ENCODE data around the gene LARP4. TPM values are rescaled to one million over a fixed set of nuclear protein-coding genes. Genes with fewer than 3 reads are reported as not detected.
A peak's percentile ranks its signal among the peaks of the same experiment; 100 is the strongest.
"Not testable (repeated sequence)": the region's sequence is repeated elsewhere in the genome, so short reads cannot be mapped to it uniquely, and the experiment has no call there.

The LARP4 gene
- total RNA-seq, 1 donor from 2014 or later: 48.2 TPM

DNA sequence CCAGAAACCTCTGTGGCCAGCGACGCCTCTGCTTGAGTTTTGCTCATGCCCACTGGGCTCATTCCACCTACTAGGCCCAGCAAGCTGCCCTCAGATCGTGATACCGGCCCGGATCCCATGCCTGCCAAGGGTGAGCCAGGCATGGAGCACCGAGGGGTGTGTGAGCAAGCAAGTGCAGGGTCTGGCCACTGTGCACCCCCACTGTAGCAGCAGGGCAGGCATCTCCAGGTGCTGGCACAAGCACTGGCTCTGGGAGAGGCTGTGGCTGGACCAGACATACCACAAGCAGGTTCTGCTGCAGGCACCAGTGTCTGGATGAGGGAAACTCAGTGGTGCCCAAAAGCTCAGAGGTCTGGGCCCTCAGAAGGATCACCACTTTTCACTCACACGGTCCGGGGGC, 24.9 kb upstream of the LARP4 start:
- Mint-ChIP-seq H3K27me3 (ENCODE audit: unreplicated experiment) (no peaks in the 10 kb centered on the region), H3K4me1 (ENCODE audit: unreplicated experiment) (no peaks in the 10 kb centered on the region), H3K9me3 (ENCODE audit: unreplicated experiment) (no peaks in the 10 kb centered on the region), H3K36me3 (ENCODE audit: unreplicated experiment) (no peaks in the 10 kb centered on the region), H3K27ac (ENCODE audit: unreplicated experiment) (no peak overlapping the region), H3K4me3 (ENCODE audit: unreplicated experiment) (no peak overlapping the region)
- TF ChIP-seq, protein P1, sequence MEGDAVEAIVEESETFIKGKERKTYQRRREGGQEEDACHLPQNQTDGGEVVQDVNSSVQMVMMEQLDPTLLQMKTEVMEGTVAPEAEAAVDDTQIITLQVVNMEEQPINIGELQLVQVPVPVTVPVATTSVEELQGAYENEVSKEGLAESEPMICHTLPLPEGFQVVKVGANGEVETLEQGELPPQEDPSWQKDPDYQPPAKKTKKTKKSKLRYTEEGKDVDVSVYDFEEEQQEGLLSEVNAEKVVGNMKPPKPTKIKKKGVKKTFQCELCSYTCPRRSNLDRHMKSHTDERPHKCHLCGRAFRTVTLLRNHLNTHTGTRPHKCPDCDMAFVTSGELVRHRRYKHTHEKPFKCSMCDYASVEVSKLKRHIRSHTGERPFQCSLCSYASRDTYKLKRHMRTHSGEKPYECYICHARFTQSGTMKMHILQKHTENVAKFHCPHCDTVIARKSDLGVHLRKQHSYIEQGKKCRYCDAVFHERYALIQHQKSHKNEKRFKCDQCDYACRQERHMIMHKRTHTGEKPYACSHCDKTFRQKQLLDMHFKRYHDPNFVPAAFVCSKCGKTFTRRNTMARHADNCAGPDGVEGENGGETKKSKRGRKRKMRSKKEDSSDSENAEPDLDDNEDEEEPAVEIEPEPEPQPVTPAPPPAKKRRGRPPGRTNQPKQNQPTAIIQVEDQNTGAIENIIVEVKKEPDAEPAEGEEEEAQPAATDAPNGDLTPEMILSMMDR (IDR thresholded peaks at IDR 0.05): no peak
- DNase-seq (ENCODE audit: extremely low spot score, unreplicated experiment): peak; percentile 78

DNA sequence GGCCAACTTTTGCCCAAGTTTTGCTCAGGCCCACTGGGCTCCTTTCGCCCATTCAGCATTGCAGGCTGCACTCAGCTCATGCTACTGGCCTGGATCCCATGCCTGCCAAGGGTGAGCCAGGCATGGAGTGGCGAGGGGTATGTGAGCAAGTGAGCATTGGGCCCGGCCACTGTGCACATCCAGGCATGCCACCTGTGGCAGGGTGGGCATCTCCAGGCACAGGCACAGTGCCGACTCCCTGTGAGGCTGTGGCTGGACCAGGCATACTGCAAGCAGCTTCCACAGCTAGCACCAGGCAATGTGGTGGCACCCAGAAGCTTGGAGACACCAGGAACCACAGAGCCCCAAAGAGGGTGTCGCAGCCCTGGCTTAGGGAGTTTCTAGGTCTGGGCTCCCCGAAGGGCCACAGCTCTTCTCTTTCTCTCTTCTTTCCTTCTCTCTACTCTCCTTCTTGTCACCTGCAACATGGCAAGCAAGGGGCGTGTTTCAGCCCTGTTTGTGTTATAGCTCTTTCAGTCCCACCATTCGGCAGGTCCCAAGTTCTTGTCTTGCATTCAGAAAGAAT, 19.8 kb upstream of the LARP4 start:
- peak; percentile 74 for DNase-seq (ENCODE audit: extremely low spot score, unreplicated experiment)
- Mint-ChIP-seq H3K27ac (ENCODE audit: unreplicated experiment) (no peak overlapping the region), H3K4me1 (ENCODE audit: unreplicated experiment) (no peaks in the 10 kb centered on the region), H3K9me3 (ENCODE audit: unreplicated experiment) (no peaks in the 10 kb centered on the region), H3K27me3 (ENCODE audit: unreplicated experiment) (no peaks in the 10 kb centered on the region), H3K4me3 (ENCODE audit: unreplicated experiment) (no peak overlapping the region), H3K36me3 (ENCODE audit: unreplicated experiment) (no peaks in the 10 kb centered on the region)
- TF ChIP-seq, protein P1 (IDR thresholded peaks at IDR 0.05): no peak

DNA sequence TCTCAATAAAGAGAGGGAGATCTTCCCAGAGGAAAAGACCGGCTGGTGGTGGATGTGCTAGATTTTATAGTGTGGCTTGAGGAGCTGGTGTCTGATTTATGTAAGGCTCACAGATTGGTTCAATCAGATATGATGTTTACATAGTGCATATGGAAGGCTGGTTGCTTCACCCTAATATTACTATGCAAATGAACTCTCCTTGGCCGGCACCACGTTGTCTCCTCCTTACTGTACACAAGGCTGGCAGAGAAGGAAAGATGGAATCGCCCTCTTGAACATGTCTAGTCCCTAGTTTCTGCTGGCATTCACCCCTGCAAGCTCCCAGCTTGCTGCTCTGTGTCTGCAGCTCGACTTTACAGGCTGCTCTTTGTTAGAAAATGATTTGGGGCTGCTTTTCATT, 13.2 kb upstream of the LARP4 start:
- H3K4me3 Mint-ChIP-seq (ENCODE audit: unreplicated experiment): no peak overlapping the region

DNA sequence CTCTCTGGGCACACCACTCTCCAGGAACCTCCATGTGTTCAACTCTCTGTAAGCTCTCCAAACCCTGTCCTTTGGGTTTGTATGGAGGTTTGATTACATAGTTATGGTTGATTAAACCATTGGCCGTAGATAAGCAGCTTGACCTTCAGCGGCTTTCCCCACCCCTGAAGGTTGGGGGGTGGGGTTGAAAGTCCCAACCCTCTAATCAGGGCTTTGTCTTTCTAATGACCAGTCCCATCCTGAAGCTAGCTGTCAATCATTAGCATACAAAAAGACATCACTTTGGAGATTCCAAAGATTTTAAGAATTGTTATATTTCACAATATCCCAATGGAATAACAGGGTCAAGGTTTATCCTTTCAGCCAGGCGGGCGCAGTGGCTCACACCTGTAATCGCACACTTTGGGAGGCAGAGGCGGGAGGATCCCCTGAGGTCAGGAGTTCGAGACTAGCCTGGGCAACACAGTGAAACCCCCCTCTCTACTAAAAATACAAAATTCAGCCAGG, 12.7 kb upstream of the LARP4 start:
- DNase-seq (ENCODE audit: extremely low spot score, unreplicated experiment): peak; percentile 36
- no peak overlapping the region for H3K4me3 Mint-ChIP-seq (ENCODE audit: unreplicated experiment)
- no peak overlapping the region for H3K27ac Mint-ChIP-seq (ENCODE audit: unreplicated experiment)
- no peaks in the 10 kb centered on the region for H3K27me3 Mint-ChIP-seq (ENCODE audit: unreplicated experiment)
- H3K9me3 Mint-ChIP-seq (ENCODE audit: unreplicated experiment): no peaks in the 10 kb centered on the region
- no peaks in the 10 kb centered on the region for H3K36me3 Mint-ChIP-seq (ENCODE audit: unreplicated experiment)
- TF ChIP-seq, protein P1 (IDR thresholded peaks at IDR 0.05): no peak
- H3K4me1 Mint-ChIP-seq (ENCODE audit: unreplicated experiment): peaks cover 29% of the 10 kb centered on the region

More for the DNA sequence above, 13.2 kb upstream of the LARP4 start:
- peaks cover 29% of the 10 kb centered on the region for H3K4me1 Mint-ChIP-seq (ENCODE audit: unreplicated experiment)
- no peaks in the 10 kb centered on the region for H3K9me3 Mint-ChIP-seq (ENCODE audit: unreplicated experiment)
- TF ChIP-seq, protein P1 (IDR thresholded peaks at IDR 0.05): no peak
- no peaks in the 10 kb centered on the region for H3K36me3 Mint-ChIP-seq (ENCODE audit: unreplicated experiment)
- no peaks in the 10 kb centered on the region for H3K27me3 Mint-ChIP-seq (ENCODE audit: unreplicated experiment)
- peak; percentile 15 for DNase-seq (ENCODE audit: extremely low spot score, unreplicated experiment)
- H3K27ac Mint-ChIP-seq (ENCODE audit: unreplicated experiment): no peak overlapping the region

DNA sequence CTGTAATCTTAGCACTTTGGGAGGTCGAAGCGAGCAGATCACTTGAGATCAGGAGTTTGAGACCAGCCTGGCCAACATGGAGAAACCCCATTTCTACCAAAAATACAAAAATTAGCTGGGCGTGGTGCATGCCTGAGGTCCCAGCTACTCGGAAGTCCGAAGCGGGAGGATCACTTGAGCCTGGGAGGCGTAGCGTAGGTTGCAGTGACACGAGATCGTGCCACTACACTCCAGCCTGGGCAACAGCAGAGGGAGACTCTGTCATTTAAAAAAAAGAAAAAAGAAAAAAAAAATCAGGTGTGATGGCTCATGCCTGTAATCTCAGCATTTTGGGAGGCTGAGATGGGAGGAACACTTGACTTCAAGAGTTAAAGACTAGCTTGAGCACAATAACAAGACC, 11.9 kb upstream of the LARP4 start:
- H3K36me3 Mint-ChIP-seq (ENCODE audit: unreplicated experiment); H3K27ac Mint-ChIP-seq (ENCODE audit: unreplicated experiment); H3K27me3 Mint-ChIP-seq (ENCODE audit: unreplicated experiment); H3K9me3 Mint-ChIP-seq (ENCODE audit: unreplicated experiment); H3K4me3 Mint-ChIP-seq (ENCODE audit: unreplicated experiment): not testable (repeated sequence)
- peaks cover 29% of the 10 kb centered on the region for H3K4me1 Mint-ChIP-seq (ENCODE audit: unreplicated experiment)
- DNase-seq (ENCODE audit: extremely low spot score, unreplicated experiment): peak; percentile 13
